Activated T-cell treated with anti-CD3 and anti-CD28 coated beads, Interleukin-2, amount 50 U/mL, for 24 hours (primary cell): Measurements from ENCODE around the gene ADAMTS16.

Source experiments
- DNase-seq: peaks from one replicate; pipeline ENCODE4 v3.0.0-alpha.2; 2020
- H3K27ac Mint-ChIP-seq: 2 replicates; pipeline ENCODE4 v1.8.0; 2020; ENCODE audit warnings: mild to moderate bottlenecking, mixed read lengths
- H3K27me3 Mint-ChIP-seq: 2 replicates; pipeline ENCODE4 v1.8.0; 2020; ENCODE audit warnings: mixed read lengths
- H3K36me3 Mint-ChIP-seq: 2 replicates; pipeline ENCODE4 v1.8.0; 2020; ENCODE audit warnings: low read depth, mixed read lengths
- H3K4me1 Mint-ChIP-seq: 2 replicates; pipeline ENCODE4 v1.8.0; 2020; ENCODE audit warnings: low read depth, mixed read lengths
- H3K4me3 Mint-ChIP-seq: 2 replicates; pipeline ENCODE4 v1.8.0; 2020; ENCODE audit warnings: mild to moderate bottlenecking, moderate library complexity, mixed read lengths
- H3K9me3 Mint-ChIP-seq: 2 replicates; pipeline ENCODE4 v1.8.0; 2020; ENCODE audit warnings: mixed read lengths

ADAMTS16 gene

GRCh38 chr5:5218396-5218795 is 78.3 kb downstream of the ADAMTS16 start:
- no peaks in the 10 kb centered on the region for H3K36me3 Mint-ChIP-seq

GRCh38 chr5:5219541-5219940 is 79.4 kb downstream of the ADAMTS16 start:
- Mint-ChIP-seq H3K4me3 (no peak overlapping the region), H3K36me3 (no peaks in the 10 kb centered on the region), H3K4me1 (no peaks in the 10 kb centered on the region), H3K27ac (no peak overlapping the region), H3K27me3 (no peaks in the 10 kb centered on the region), H3K9me3 (no peaks in the 10 kb centered on the region)
- no peak for DNase-seq

More at GRCh38 chr5:5218396-5218795, 78.3 kb downstream of the ADAMTS16 start:
- Mint-ChIP-seq H3K9me3 (no peaks in the 10 kb centered on the region), H3K4me1 (no peaks in the 10 kb centered on the region), H3K4me3 (no peak overlapping the region), H3K27ac (no peak overlapping the region), H3K27me3 (no peaks in the 10 kb centered on the region)
- DNase-seq: no peak

- H3K27ac Mint-ChIP-seq: no peak overlapping the region
- no peaks in the 10 kb centered on the region for H3K4me1 Mint-ChIP-seq
- H3K27me3 Mint-ChIP-seq: no peaks in the 10 kb centered on the region
- H3K4me3 Mint-ChIP-seq: no peak overlapping the region
- no peak for DNase-seq
- no peaks in the 10 kb centered on the region for H3K36me3 Mint-ChIP-seq
- no peaks in the 10 kb centered on the region for H3K9me3 Mint-ChIP-seq
Measured at GRCh38 chr5:5220901-5221631, 80.9 kb downstream of the ADAMTS16 start.

- H3K9me3 Mint-ChIP-seq: no peaks in the 10 kb centered on the region
- H3K27me3 Mint-ChIP-seq: no peaks in the 10 kb centered on the region
- H3K27ac Mint-ChIP-seq: no peak overlapping the region
- no peaks in the 10 kb centered on the region for H3K36me3 Mint-ChIP-seq
- no peak overlapping the region for H3K4me3 Mint-ChIP-seq
- no peaks in the 10 kb centered on the region for H3K4me1 Mint-ChIP-seq
- no peak for DNase-seq
Measured at GRCh38 chr5:5221724-5222123, 81.6 kb downstream of the ADAMTS16 start.

GRCh38 chr5:5231576-5231975 is 91.4 kb downstream of the ADAMTS16 start:
- no peak for DNase-seq
- Mint-ChIP-seq H3K4me3 (no peak overlapping the region), H3K27ac (no peak overlapping the region), H3K9me3 (no peaks in the 10 kb centered on the region), H3K27me3 (no peaks in the 10 kb centered on the region), H3K36me3 (no peaks in the 10 kb centered on the region), H3K4me1 (no peaks in the 10 kb centered on the region)

GRCh38 chr5:5234912-5235311 is 94.8 kb downstream of the ADAMTS16 start:
- Mint-ChIP-seq H3K27ac (no peak overlapping the region), H3K4me1 (no peaks in the 10 kb centered on the region), H3K36me3 (no peaks in the 10 kb centered on the region), H3K4me3 (no peak overlapping the region), H3K27me3 (peaks cover 2% of the 10 kb centered on the region), H3K9me3 (no peaks in the 10 kb centered on the region)
- no peak for DNase-seq

GRCh38 chr5:5235685-5236084 is 95.6 kb downstream of the ADAMTS16 start:
- H3K9me3 Mint-ChIP-seq: no peaks in the 10 kb centered on the region
- H3K4me1 Mint-ChIP-seq: no peaks in the 10 kb centered on the region
- no peaks in the 10 kb centered on the region for H3K36me3 Mint-ChIP-seq
- peaks cover 2% of the 10 kb centered on the region for H3K27me3 Mint-ChIP-seq
- H3K4me3 Mint-ChIP-seq: no peak overlapping the region
- no peak overlapping the region for H3K27ac Mint-ChIP-seq
- DNase-seq: no peak

GRCh38 chr5:5239191-5239590 is 99.1 kb downstream of the ADAMTS16 start:
- no peaks in the 10 kb centered on the region for H3K9me3 Mint-ChIP-seq
- no peak overlapping the region for H3K27ac Mint-ChIP-seq
- no peaks in the 10 kb centered on the region for H3K4me1 Mint-ChIP-seq
- DNase-seq: no peak
- H3K27me3 Mint-ChIP-seq: peaks cover 2% of the 10 kb centered on the region
- H3K4me3 Mint-ChIP-seq: no peak overlapping the region
- no peaks in the 10 kb centered on the region for H3K36me3 Mint-ChIP-seq

- H3K4me1 Mint-ChIP-seq: no peaks in the 10 kb centered on the region
Measured at GRCh38 chr5:5240234-5240633, 100.1 kb downstream of the ADAMTS16 start.

GRCh38 chr5:5242056-5242455 is 101.9 kb downstream of the ADAMTS16 start:
- Mint-ChIP-seq H3K27me3 (peaks cover 1% of the 10 kb centered on the region), H3K4me1 (no peaks in the 10 kb centered on the region), H3K36me3 (no peaks in the 10 kb centered on the region), H3K9me3 (no peaks in the 10 kb centered on the region), H3K4me3 (no peak overlapping the region), H3K27ac (no peak overlapping the region)
- DNase-seq: no peak

More at GRCh38 chr5:5240234-5240633, 100.1 kb downstream of the ADAMTS16 start:
- Mint-ChIP-seq H3K9me3 (no peaks in the 10 kb centered on the region), H3K27me3 (peaks cover 2% of the 10 kb centered on the region), H3K36me3 (no peaks in the 10 kb centered on the region), H3K4me3 (no peak overlapping the region), H3K27ac (no peak overlapping the region)
- no peak for DNase-seq

- no peaks in the 10 kb centered on the region for H3K27me3 Mint-ChIP-seq
- no peak overlapping the region for H3K27ac Mint-ChIP-seq
- no peaks in the 10 kb centered on the region for H3K4me1 Mint-ChIP-seq
- no peak overlapping the region for H3K4me3 Mint-ChIP-seq
- no peaks in the 10 kb centered on the region for H3K9me3 Mint-ChIP-seq
- no peaks in the 10 kb centered on the region for H3K36me3 Mint-ChIP-seq
- DNase-seq: no peak
Measured at GRCh38 chr5:5246736-5247135, 106.6 kb downstream of the ADAMTS16 start.

- H3K9me3 Mint-ChIP-seq: peaks cover 8% of the 10 kb centered on the region
- no peak overlapping the region for H3K27ac Mint-ChIP-seq
- H3K4me3 Mint-ChIP-seq: no peak overlapping the region
- H3K36me3 Mint-ChIP-seq: no peaks in the 10 kb centered on the region
- H3K4me1 Mint-ChIP-seq: no peaks in the 10 kb centered on the region
- no peak for DNase-seq
- H3K27me3 Mint-ChIP-seq: no peaks in the 10 kb centered on the region
Measured at GRCh38 chr5:5250758-5251157, 110.6 kb downstream of the ADAMTS16 start.

- Mint-ChIP-seq H3K36me3 (no peaks in the 10 kb centered on the region), H3K27me3 (no peaks in the 10 kb centered on the region), H3K27ac (no peak overlapping the region), H3K4me1 (no peaks in the 10 kb centered on the region), H3K9me3 (peaks cover 11% of the 10 kb centered on the region), H3K4me3 (no peak overlapping the region)
- DNase-seq: no peak
Measured at GRCh38 chr5:5252106-5252505, 112.0 kb downstream of the ADAMTS16 start.

GRCh38 chr5:5257353-5257752 is 117.2 kb downstream of the ADAMTS16 start:
- Mint-ChIP-seq H3K27me3 (no peaks in the 10 kb centered on the region), H3K36me3 (no peaks in the 10 kb centered on the region), H3K4me3 (no peak overlapping the region), H3K4me1 (no peaks in the 10 kb centered on the region), H3K9me3 (peaks cover 11% of the 10 kb centered on the region), H3K27ac (no peak overlapping the region)
- no peak for DNase-seq

GRCh38 chr5:5258564-5258963 is 118.4 kb downstream of the ADAMTS16 start:
- no peak overlapping the region for H3K27ac Mint-ChIP-seq
- H3K36me3 Mint-ChIP-seq: no peaks in the 10 kb centered on the region
- H3K9me3 Mint-ChIP-seq: peaks cover 10% of the 10 kb centered on the region
- no peaks in the 10 kb centered on the region for H3K27me3 Mint-ChIP-seq
- no peak overlapping the region for H3K4me3 Mint-ChIP-seq
- DNase-seq: no peak
- no peaks in the 10 kb centered on the region for H3K4me1 Mint-ChIP-seq

GRCh38 chr5:5264727-5265126 is 124.6 kb downstream of the ADAMTS16 start:
- no peak for DNase-seq
- Mint-ChIP-seq H3K36me3 (no peaks in the 10 kb centered on the region), H3K4me3 (no peak overlapping the region)

More at GRCh38 chr5:5264727-5265126, 124.6 kb downstream of the ADAMTS16 start:
- Mint-ChIP-seq H3K27ac (no peak overlapping the region), H3K4me1 (no peaks in the 10 kb centered on the region), H3K27me3 (no peaks in the 10 kb centered on the region), H3K9me3 (no peaks in the 10 kb centered on the region)
